HG03432 (cell line): ENCODE data around the gene RRP1.

ENCODE experiments used
- ATAC-seq: cut with Tn5 transposase; IDR thresholded peaks from one replicate; pipeline ENCODE4 v1.9.1; 2021; ENCODE audit warnings: mild to moderate bottlenecking, moderate library complexity; ENCODE audit not compliant: unreplicated experiment

The RRP1 gene

GRCh38 chr21:43799301-43799840 lies 10.0 kb downstream of the RRP1 start:
- ATAC-seq: no peak

GRCh38 chr21:43800124-43800523 lies 10.7 kb downstream of the RRP1 start:
- ATAC-seq: no peak

- no peak for ATAC-seq
These were observed 11.2 kb downstream of the RRP1 start for GRCh38 chr21:43800566-43800965.

- no peak for ATAC-seq
These were observed 11.8 kb downstream of the RRP1 start for GRCh38 chr21:43801006-43801783.

- ATAC-seq: no peak
These were observed 13.4 kb downstream of the RRP1 start for GRCh38 chr21:43802713-43803313.

DNA sequence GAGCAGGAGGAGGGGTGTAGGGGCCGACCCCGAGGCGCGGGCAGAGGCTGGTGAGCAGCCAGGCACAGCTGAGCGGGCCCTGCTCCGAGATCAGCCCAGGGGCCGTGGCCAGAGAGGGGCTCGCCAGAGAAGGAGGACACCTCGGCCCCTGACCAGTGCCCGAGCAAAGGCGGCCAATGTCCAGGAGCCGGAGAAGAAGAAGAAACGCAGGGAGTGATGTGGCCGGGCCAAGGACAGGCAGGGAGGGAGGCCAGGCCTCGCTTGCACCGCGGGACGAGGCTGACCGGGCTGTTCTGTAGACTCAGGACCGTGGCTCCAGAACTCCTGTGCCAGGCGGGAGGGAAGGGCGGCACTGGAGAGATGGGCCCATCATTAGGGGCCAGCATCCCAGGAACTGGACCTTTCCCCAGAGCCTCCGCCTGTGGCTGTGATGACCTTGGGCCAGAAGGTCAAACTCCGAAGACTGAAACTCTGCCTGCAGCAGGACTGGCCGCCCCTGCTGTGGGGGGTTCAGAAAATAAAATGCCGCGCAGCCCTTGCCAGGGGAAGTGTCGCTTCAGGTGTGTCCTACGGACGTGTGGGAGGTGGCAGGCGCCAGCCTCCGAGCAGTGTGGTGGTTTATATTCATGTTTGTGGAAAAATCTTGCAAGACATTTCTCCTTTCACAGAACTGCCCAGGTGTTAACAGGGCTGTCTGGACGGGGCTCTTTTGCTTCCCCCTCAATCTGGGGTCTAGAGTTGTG lies 14.4 kb downstream of the RRP1 start:
- no peak for ATAC-seq

DNA sequence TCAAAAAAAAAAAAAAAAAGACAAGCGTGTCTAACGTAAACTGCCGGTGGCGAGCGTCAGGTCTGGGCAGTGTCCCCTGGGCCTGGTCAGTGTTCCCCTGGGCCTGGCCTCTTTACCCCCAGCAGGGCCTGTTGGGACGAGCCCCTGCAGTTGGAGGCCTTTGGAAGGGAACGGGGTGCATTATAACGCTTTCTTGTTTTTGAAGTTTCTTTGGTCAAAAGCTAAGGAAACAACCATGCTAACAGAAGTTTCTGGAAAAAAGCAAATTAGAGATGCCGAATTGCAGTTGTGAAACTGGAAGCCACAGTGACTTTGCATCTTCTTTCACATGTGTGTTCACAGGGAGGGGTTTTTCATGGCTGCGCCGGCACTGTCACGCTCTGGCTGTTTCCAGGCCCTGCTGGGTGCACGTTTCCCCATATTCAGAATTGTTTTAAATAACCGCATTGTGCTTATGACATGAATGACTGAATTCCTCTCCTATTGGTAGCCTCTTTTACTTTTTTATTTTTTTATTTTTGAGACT lies 16.0 kb downstream of the RRP1 start:
- peak; percentile 77 for ATAC-seq

- no peak for ATAC-seq
These were observed 16.8 kb downstream of the RRP1 start for GRCh38 chr21:43806017-43806710.

DNA sequence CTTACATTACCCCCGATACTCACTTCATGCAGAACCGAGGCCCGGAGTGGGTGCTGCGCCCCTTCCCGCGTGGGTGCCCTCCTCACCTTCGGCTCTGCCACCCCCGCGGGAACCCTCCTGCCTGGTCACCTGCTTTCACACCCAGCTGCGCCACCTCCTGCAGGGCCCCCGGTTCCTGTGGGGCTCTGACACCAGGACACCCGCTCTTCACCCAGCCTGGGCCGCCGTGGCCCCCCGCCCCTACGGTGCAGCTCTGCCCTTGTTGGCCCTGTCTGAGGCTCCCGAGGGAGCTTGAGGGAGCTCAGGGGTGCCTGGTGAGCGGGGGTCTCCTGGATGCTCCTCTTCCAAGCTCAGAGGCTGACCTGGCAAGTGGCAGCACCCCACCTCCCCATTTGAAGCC lies 19.0 kb downstream of the RRP1 start:
- no peak for ATAC-seq

DNA sequence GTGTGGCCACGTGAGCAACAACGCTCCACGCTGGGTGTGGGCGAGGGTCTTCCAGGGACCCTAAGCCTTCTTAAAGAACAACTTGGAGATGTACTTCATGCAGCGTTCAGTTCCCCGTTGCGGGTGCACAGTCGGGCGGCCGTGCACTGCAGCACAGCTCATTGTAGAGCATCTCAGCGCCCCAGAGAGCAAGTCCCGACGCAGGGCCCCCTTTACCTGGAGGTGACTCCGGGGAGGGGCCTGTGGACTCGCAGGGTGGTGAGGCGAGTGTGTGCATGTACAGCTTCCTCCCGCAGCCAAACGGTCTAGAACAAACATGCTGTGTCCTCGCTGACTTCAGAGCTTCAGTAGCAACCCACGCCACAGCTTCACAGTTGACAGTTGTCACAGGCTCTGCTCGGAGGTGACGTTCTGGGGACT lies 19.5 kb downstream of the RRP1 start:
- ATAC-seq: no peak

GRCh38 chr21:43809346-43809799 lies 20.0 kb downstream of the RRP1 start:
- no peak for ATAC-seq

DNA sequence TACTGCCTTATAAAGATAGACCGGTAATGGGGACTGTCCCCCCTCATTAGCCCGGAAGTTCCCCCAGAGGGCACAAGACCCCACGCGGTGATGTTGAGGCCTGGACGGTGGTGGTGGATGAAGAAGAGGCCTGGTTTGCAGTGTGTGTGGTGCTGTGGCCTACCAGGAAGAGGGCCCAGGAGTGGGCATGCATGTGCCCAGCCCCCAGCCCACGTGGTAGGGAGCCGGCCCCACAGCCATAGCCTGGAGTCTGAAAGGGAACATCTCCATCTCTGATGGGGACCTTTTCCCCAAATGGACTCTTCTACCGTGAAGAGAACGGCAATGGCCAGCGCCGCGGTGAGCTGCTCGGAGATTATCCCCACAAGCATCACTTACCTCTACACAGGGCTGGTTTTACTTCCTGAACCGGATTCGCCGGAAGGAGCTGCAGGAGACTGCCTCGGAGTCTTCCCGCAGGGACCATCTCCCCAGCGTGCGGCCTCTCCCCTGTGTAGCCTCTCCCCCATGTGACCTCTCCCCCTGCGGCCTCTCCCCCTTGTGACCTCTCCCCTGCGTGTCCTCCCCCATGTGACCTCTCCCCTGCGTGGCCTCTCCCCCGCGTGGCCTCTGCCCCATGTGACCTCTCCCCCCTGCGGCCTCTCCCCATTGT lies 20.6 kb downstream of the RRP1 start:
- no peak for ATAC-seq

DNA sequence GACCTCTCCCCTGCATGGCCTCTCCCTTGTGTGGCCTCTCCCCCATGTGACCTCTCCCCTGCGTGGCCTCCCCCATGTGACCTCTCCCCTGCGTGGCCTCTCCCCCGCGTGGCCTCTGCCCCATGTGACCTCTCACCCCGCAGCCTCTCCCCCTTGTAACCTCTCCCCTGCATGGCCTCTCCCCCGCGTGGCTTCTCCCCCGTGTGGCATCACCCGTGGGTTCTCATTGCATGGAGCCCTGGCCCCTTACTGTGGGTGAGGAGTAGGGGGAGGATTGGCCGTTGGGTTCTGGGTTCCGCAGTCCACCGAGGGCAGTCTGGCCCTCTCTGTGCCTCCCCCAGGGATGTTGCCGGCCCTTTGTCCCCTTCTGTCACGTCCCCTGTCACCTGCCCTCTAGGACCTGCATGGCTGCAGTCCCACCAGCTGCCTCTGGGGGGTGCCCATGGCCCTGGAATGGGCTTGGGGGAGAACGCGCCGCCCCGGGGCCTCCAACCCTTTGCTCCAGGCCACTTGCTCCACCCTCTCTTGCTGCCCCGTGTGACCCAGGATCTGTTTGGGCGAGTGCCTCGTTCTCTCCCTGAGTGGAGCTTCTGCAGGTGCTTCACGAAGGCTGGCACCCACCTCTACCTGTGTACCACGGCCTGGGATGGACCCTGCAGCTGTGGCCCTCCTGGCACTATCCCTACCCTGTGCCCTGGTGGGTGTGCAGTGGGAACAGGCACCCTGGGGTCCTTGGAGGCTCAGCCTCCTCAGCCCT lies 21.3 kb downstream of the RRP1 start:
- ATAC-seq: peak; percentile 77

GRCh38 chr21:43811262-43812105 lies 22.1 kb downstream of the RRP1 start:
- ATAC-seq: no peak

DNA sequence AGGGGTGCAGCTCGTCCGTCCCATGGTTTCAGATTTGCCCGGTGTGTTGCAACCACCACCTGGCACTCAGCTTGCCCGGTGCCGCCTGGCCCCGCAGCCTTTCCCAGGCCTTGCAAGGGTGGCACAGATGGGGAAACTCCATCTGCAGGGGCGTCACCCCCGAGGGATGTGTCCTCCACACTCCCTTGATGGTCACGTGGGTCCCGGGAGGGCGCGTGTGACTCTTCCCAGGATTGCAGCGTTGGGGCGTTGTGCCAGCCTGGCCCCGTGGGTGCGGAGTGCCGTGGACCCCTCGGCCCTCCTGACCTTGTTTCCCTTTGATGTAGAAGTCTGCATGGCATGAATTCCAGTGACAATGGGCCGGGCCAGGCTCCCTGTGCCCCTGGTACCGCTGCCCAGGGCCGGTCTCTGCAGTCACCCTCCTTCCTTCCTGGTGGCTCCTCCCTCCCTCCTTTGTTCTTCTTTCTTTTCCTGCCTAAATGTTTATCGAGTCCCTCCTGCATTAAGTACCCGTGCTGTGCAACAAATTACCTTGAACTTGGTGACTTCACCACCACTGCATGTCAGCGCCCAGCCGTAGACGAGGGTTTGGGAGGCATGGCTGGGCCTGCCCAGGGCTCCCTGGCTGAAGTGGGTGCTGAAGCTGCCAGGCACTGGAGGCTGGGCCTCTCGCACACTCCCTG lies 22.9 kb downstream of the RRP1 start:
- no peak for ATAC-seq

- no peak for ATAC-seq
These were observed 23.7 kb downstream of the RRP1 start for GRCh38 chr21:43812957-43813655.

DNA sequence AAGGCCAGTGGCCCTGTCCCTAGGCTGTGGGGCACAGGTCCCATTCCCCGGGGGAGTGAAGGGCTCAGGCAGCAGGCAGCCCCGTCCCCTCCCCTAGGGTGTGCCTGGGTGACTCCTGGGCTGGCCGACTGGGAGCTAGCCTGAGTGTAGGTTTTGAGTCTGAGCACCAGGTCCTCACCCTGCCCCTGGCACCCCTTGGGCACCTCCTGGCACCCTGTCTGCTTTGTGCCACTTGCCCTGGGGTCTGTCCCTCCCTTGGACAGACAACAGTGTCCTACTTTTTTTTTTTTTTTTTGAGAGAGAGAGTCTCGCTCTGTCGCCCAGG lies 24.2 kb downstream of the RRP1 start:
- ATAC-seq: no peak
